Endothelial cell of umbilical vein (primary cell): ENCODE results near the gene CD47. TPM values are rescaled to one million over a fixed set of nuclear protein-coding genes. Genes with fewer than 3 reads are reported as not detected.

Experiments used
- BruUV-seq: library from RNA; stranded (reverse); fragments of 400-500 nt; replicated peaks from 2 replicates; lab custom pipeline; 2021; lab: Mats Ljungman, UMichigan
- CTCF ChIA-PET: fragments of 300-600, 350-600 bp; sonication (Branson Sonifier 250); formaldehyde crosslinking; loops from one replicate; lab custom pipeline; 2021; ENCODE audit warnings: antibody characterized with exemption, inconsistent platforms; lab: Charles Lee
- POLR2A ChIA-PET: fragments of 300-600, 350-600 bp; sonication (Branson Sonifier 250); formaldehyde crosslinking; loops from one replicate; lab custom pipeline; 2021; ENCODE audit warnings: antibody characterized with exemption, inconsistent platforms; lab: Charles Lee
- DNase-seq: peaks from one replicate; pipeline ENCODE4 v3.0.0-alpha.2; 2011; ENCODE audit warnings: low read depth, low spot score
- FAIRE-seq: peaks from 2 replicates; lab custom pipeline; 2011; peaks lifted over from hg19 to GRCh38; lab: Jason Lieb, UNC
- H2AFZ ChIP-seq: 2 replicates; pipeline ENCODE4 v1.6.0; 2012; ENCODE audit warnings: low read depth, low read length, control low read depth, inconsistent platforms
- H3K27ac ChIP-seq: 2 replicates; pipeline ENCODE4 v1.5.1; 2011; ENCODE audit warnings: low read depth, mild to moderate bottlenecking, control low read depth, low read length, moderate library complexity; ENCODE audit not compliant: insufficient read depth
- H3K27me3 ChIP-seq, 2 experiments: 2 replicates each; pipeline versions ENCODE4 v1.6.0 to v1.6.1; 2011; ENCODE audit warnings: low read length in 2 of 2, mixed read lengths in 1 of 2; ENCODE audit not compliant: control insufficient read depth in 2 of 2, insufficient read depth in 2 of 2
- H3K36me3 ChIP-seq, 2 experiments: 2 replicates in 1 of 2; 3 replicates in 1 of 2; pipeline ENCODE4 v1.5.1; 2011; ENCODE audit warnings: low read length in 2 of 2, mild to moderate bottlenecking in 1 of 2, moderate library complexity in 1 of 2; ENCODE audit not compliant: control insufficient read depth in 2 of 2, insufficient read depth in 2 of 2; ENCODE audit errors: extremely low read depth in 1 of 2
- H3K4me1 ChIP-seq: 3 replicates; pipeline ENCODE4 v1.5.1; 2011; ENCODE audit warnings: mild to moderate bottlenecking, low read length; ENCODE audit not compliant: control insufficient read depth, insufficient read depth; ENCODE audit errors: extremely low read depth
- H3K4me2 ChIP-seq: 2 replicates; pipeline ENCODE4 v1.6.1; 2011; ENCODE audit warnings: low read length, control low read depth, mixed read lengths; ENCODE audit not compliant: insufficient read depth
- H3K4me3 ChIP-seq, 3 experiments: fragments of 200-600 bp in 1 of 3; sonication (generic), shearing (Covaris generic) in 1 of 3; replicated peaks in 1 of 3; 2 replicates each; pipeline ENCODE4 v1.5.1; 2011 to 2016; ENCODE audit warnings: control low read depth in 3 of 3, low read length in 3 of 3, mild to moderate bottlenecking in 2 of 3, inconsistent platforms in 1 of 3, low read depth in 1 of 3, moderate library complexity in 1 of 3; ENCODE audit not compliant: insufficient read depth in 1 of 3
- H3K79me2 ChIP-seq: 2 replicates; pipeline ENCODE4 v1.6.0; 2012; ENCODE audit warnings: low read length, inconsistent platforms; ENCODE audit not compliant: control insufficient read depth, insufficient read depth
- H3K9ac ChIP-seq: replicated peaks from 2 replicates; pipeline ENCODE3; 2011; ENCODE audit warnings: low read length, control low read depth; ENCODE audit not compliant: insufficient read depth; ENCODE audit errors: extremely low read depth
- H3K9me1 ChIP-seq: replicated peaks from 3 replicates; pipeline ENCODE4 v1.6.0; 2011; ENCODE audit warnings: mild to moderate bottlenecking, low read length; ENCODE audit not compliant: control insufficient read depth, insufficient read depth; ENCODE audit errors: extremely low read depth
- H3K9me3 ChIP-seq: replicated peaks from 2 replicates; pipeline ENCODE4 v1.5.1; 2012; ENCODE audit warnings: low read length, inconsistent platforms; ENCODE audit not compliant: control insufficient read depth, insufficient read depth
- H4K20me1 ChIP-seq: replicated peaks from 2 replicates; pipeline ENCODE3; 2011; ENCODE audit warnings: mild to moderate bottlenecking, low read length; ENCODE audit not compliant: control insufficient read depth, insufficient read depth; ENCODE audit errors: extremely low read depth
- EZH2 ChIP-seq: IDR thresholded peaks from 2 replicates; pipeline ENCODE4 v1.6.1; 2012; ENCODE audit warnings: borderline replicate concordance, low read depth, mild to moderate bottlenecking, moderate library complexity, low read length, inconsistent platforms; ENCODE audit not compliant: severe bottlenecking
- FOS ChIP-seq: IDR thresholded peaks from 2 replicates; pipeline ENCODE4 v1.6.1; 2011; ENCODE audit warnings: mild to moderate bottlenecking, low read length, moderate library complexity, borderline replicate concordance; ENCODE audit not compliant: insufficient read depth
- GATA2 ChIP-seq: IDR thresholded peaks from 2 replicates; pipeline ENCODE4 v1.7.0; 2011; ENCODE audit warnings: low read depth, mild to moderate bottlenecking, moderate library complexity, mixed read lengths, low read length; ENCODE audit not compliant: insufficient read length, insufficient read depth
- JUN ChIP-seq: IDR thresholded peaks from 2 replicates; pipeline ENCODE4 v1.6.1; 2011; ENCODE audit warnings: borderline replicate concordance, low read depth; ENCODE audit not compliant: insufficient read length, insufficient read depth
- MYC ChIP-seq: IDR thresholded peaks from one replicate; pipeline ENCODE4 v1.6.1; 2011; ENCODE audit warnings: mild to moderate bottlenecking, low read depth, low read length
- POLR2A ChIP-seq: IDR thresholded peaks from 2 replicates; pipeline ENCODE4 v1.6.1; 2012; ENCODE audit warnings: low read depth, mild to moderate bottlenecking, control low read depth, low read length
- POLR2AphosphoS5 ChIP-seq: IDR thresholded peaks from 2 replicates; pipeline ENCODE4 v1.6.1; 2012; ENCODE audit warnings: low read depth, mild to moderate bottlenecking, control low read depth, low read length, moderate library complexity; ENCODE audit not compliant: insufficient read depth
- dilution Hi-C: fragments of 300-500 bp; cut with MboI; formaldehyde crosslinking; loops from one replicate; pipeline ENCODE4 v1.15.0; 2019; ENCODE audit warnings: low sequenced_read_pairs; ENCODE audit not compliant: extremely low pct_ligation_motif_present
- intact Hi-C: fragments of 100-400 bp; cut with micrococcal nuclease; formaldehyde crosslinking; loops from one replicate; pipeline ENCODE4 v1.10.0; 2022
- polyA plus RNA-seq, 4 experiments: library from polyadenylated mRNA; depleted of rRNA in 3 of 4; stranded (reverse) in 3 of 4; unstranded in 1 of 4; fragments of >200 nt; gene quantifications; 2 replicates each; pipeline versions ENCODE4 v1.2.1 to v1.2.3, GENCODE V29; 2011 to 2012; ENCODE audit warnings: missing spikeins in 1 of 4
- total RNA-seq: library from RNA; stranded (reverse); gene quantifications from 2 replicates; pipeline ENCODE4 v1.2.3, GENCODE V29; 2021
- TF ChIP-seq, protein P1 (sequence below): IDR thresholded peaks from 2 replicates; pipeline ENCODE4 v1.6.1; 2011; ENCODE audit not compliant: insufficient read depth, insufficient read length
- TF ChIP-seq, protein P2 (sequence below), 2 donors: IDR thresholded peaks; 1 replicate in 1 of 2; 2 replicates in 1 of 2; pipeline ENCODE4 v1.5.1; 2011; ENCODE audit warnings: low read length in 2 of 2, mild to moderate bottlenecking in 2 of 2, moderate library complexity in 2 of 2, control low read depth in 1 of 2, inconsistent platforms in 1 of 2, low read depth in 1 of 2; ENCODE audit not compliant: insufficient read depth in 1 of 2; ENCODE audit errors: extremely low read depth in 1 of 2

CD47 gene
- total and polyA plus RNA-seq, 2 donors (not counting 3 experiments of a cell fraction or from before 2014, with no cell fraction given), result 29.3 to 32.2 TPM

DNA sequence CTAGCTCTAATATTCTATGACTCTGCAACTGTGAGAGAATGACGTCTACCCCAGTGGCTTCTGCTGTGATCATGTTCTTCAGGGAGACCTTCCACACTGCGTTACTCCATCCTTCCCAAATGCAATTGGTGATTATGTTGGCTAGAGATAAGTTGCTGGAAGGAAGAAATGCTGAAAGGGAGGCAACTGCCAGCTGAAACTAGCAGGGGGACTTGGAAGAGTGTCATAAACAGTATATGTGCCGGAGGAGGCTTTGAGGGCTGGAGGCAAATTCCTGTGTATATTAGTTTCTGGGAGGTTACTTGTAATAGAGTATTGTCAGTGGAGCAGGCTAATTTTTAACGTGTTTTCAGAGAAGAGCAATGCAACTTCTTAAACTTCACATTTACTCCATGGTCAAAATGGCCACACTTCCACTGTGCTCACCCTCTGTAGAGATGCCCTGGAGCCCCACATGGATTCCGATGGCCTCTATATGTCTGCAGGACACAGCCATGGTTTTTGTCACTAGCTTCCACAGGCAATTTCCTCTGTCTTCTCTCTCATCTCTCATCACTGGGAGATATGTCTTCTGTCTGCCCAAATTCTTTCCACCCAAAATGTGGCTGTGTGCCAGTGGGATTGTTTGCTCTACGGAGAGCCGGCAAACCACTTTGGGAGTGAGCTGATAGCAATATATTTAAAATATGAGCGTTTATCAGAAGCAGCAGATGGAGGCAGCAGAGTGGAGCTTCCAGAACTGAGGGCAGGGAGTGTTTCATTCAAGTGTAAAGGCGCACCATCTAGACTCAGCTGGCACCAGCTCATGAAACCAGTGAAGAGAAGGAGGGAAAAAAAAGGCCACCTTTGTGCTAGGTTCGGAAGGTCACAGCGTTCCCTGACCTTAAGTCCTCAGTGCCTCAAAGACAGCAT is 13.3 kb upstream of the CD47 start:
- intact Hi-C loops, result no loop called here
- no peaks in the 10 kb centered on the region for H3K79me2 ChIP-seq
- H3K27me3 ChIP-seq, result no peaks in the 10 kb centered on the region
- no peaks in the 10 kb centered on the region for H3K36me3 ChIP-seq
- H3K4me1 ChIP-seq, result no peaks in the 10 kb centered on the region
- BruUV-seq, result no TSS peak
- no peaks in the 10 kb centered on the region for H4K20me1 ChIP-seq
- dilution Hi-C loops, result no loop called here
- H3K27ac ChIP-seq, result no peak overlapping the region
- TF ChIP-seq EZH2, result no peak
- no peak for TF ChIP-seq MYC
- H3K9me3 ChIP-seq, result no peaks in the 10 kb centered on the region
- peak overlapping the region; percentile 8 for H2AFZ ChIP-seq
- H3K4me2 ChIP-seq, result no peak overlapping the region
- H3K9me1 ChIP-seq, result no peaks in the 10 kb centered on the region
- ChIA-PET CTCF (interaction anchor here (0.6 to 2.4 kb wide), 4 partner anchors 10 to 176 kb away, joined by 3 to 12 read pairs (median 3); no protein-coding TSS in a partner anchor), POLR2A (no interaction called here)
- FAIRE-seq (no peak), DNase-seq (peak; percentile 19)
- no peak overlapping the region for H3K4me3 ChIP-seq
- no peak overlapping the region for H3K9ac ChIP-seq

DNA sequence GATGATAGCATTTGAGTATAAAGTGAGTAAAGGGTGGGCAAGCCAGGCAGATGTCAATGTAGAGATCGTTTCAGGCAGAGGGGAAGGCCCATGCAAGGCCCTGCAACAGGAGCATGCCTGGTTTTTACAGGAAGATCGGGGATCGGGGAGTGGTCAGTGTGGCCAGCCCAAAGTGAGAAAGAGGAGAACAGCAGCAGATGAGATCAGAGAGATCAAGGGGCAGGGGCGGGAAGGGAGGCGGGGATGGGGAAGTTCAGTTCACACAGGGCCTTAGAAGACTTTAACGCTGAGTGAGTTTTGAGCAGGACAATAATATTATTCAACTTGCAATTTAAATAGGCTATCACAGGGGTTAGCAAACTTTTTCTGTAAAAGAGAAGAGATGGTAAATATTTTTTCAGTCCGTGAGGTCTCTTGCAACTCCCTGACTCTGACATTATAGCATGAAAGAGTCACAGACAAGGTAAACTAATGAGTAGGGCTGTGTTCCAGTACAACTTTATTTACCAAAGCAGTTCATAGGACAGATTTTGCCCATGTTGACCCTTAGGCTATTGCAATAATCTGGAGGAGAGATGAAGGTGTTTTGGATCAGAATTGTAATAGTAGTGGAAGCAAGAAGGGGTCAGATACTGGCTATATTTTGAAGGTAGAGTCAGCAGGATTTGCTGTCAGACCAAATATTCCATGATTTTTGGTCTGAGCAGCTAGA is 12.4 kb upstream of the CD47 start:
- no peaks in the 10 kb centered on the region for H3K9me1 ChIP-seq
- FAIRE-seq, result no peak
- ChIA-PET POLR2A (no interaction called here), CTCF (interaction anchor here (2.4 kb wide), 1 partner anchor 9 kb away, joined by 12 read pairs; no protein-coding TSS in a partner anchor)
- no peaks in the 10 kb centered on the region for H3K4me1 ChIP-seq
- no peak overlapping the region for H3K27ac ChIP-seq
- no peaks in the 10 kb centered on the region for H3K36me3 ChIP-seq
- H4K20me1 ChIP-seq, result no peaks in the 10 kb centered on the region
- H3K79me2 ChIP-seq, result no peaks in the 10 kb centered on the region
- DNase-seq, result no peak
- intact Hi-C loops (no loop called here), dilution Hi-C loops (no loop called here)
- no TSS peak for BruUV-seq
- no peak overlapping the region for H3K9ac ChIP-seq
- H3K27me3 ChIP-seq, result no peaks in the 10 kb centered on the region
- TF ChIP-seq EZH2 (no peak), JUN (no peak), GATA2 (no peak), FOS (no peak), POLR2A (no peak), MYC (no peak), POLR2AphosphoS5 (no peak)
- TF ChIP-seq, protein P1, sequence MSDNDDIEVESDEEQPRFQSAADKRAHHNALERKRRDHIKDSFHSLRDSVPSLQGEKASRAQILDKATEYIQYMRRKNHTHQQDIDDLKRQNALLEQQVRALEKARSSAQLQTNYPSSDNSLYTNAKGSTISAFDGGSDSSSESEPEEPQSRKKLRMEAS, result no peak
- TF ChIP-seq, protein P2, sequence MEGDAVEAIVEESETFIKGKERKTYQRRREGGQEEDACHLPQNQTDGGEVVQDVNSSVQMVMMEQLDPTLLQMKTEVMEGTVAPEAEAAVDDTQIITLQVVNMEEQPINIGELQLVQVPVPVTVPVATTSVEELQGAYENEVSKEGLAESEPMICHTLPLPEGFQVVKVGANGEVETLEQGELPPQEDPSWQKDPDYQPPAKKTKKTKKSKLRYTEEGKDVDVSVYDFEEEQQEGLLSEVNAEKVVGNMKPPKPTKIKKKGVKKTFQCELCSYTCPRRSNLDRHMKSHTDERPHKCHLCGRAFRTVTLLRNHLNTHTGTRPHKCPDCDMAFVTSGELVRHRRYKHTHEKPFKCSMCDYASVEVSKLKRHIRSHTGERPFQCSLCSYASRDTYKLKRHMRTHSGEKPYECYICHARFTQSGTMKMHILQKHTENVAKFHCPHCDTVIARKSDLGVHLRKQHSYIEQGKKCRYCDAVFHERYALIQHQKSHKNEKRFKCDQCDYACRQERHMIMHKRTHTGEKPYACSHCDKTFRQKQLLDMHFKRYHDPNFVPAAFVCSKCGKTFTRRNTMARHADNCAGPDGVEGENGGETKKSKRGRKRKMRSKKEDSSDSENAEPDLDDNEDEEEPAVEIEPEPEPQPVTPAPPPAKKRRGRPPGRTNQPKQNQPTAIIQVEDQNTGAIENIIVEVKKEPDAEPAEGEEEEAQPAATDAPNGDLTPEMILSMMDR (IDR thresholded peaks at IDR 0.05; ENCODE audit: extremely low read depth in 1 of 2, insufficient read depth in 1 of 2, low read depth in 1 of 2, low read length in 2 of 2), result no peak
- H3K9me3 ChIP-seq, result no peaks in the 10 kb centered on the region
- no peak overlapping the region for H3K4me3 ChIP-seq
- no peak overlapping the region for H2AFZ ChIP-seq
- no peak overlapping the region for H3K4me2 ChIP-seq
